Fibroblast of skin of right quadriceps (primary cell): Measurements from ENCODE around the gene GOLGA8F.
"Not testable (repeated sequence)": the region's sequence is repeated elsewhere in the genome, so short reads cannot be mapped to it uniquely, and the experiment has no call there.

Experiments
- DNase-seq: peaks from one replicate; pipeline ENCODE4 v3.0.0-alpha.2; 2013

GOLGA8F gene, protein sequence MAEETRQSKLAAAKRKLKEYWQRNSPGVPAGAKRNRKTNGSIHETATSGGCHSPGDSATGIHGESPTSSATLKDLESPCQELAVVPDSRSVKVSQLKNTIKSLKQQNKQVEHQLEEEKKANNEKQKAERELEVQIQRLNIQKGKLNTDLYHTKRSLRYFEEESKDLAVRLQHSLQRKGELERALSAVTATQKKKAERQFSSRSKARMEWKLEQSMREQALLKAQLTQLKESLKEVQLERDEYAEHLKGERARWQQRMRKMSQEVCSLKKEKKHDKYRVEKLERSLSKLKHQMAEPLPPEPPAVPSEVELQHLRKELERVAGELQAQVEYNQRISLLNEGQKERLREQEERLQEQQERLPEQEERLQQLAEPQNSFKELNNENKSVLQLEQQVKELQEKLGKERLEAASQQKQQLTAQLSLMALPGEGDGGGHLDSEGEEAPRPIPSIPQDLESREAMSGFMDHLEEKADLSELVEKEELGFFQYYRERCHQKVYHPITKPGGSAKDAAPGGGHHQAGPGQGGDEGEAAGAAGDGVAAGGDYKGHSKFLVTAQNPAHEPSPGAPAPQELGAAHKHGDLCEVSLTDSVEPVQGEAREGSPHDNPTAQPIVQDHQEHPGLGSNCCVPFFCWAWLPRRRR

DNA sequence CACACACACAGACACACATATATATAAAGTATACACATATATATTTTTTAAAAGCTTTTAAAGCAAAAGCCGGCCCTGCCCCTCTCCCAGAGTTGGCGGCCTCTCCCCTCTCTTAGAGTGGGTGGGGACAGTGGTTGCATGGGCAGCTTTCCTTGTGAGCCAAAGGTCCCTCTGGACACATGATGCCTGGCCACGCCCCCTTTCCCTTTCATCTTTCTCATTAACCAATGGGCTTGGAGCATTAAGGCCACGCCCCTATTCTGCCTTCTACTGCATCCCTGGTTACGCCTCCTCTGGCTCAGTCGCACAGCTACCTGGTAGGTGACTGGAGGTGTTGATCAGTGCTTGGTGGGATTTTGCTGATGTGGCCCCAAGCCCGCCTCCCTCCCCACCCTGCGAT is at the start of gene GOLGA8F:
GOLGA8F (plus strand) TSS at position 301 of the 400 bp plus-strand sequence; CDS start at position 399, 98 bp downstream.
- not testable (repeated sequence) for DNase-seq

DNA sequence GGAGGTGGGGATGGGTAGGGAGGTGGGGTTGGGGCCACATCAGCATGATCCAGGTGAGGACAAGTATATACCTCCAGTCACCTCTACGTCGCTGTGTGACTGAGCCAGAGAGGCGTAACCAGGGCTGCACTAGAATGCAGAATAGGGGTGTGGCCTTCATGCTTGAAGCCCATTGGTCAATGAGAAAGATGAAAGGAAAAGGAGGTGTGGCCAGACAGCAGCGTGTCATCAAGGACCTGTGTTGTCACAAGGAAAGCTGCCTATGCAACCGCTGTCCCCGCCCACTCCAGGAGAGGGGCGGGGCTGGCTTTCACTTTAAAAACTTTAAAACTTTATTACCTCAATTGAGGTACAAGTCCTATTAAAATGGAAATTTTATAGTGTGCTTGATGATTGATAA is 20.5 kb upstream of the GOLGA8F start, which contains the start of gene GOLGA6L24:
GOLGA6L24 (minus strand) TSS at position 101 of the 400 bp plus-strand sequence; CDS start at position 40, 61 bp downstream.
- DNase-seq, result not testable (repeated sequence)

DNA sequence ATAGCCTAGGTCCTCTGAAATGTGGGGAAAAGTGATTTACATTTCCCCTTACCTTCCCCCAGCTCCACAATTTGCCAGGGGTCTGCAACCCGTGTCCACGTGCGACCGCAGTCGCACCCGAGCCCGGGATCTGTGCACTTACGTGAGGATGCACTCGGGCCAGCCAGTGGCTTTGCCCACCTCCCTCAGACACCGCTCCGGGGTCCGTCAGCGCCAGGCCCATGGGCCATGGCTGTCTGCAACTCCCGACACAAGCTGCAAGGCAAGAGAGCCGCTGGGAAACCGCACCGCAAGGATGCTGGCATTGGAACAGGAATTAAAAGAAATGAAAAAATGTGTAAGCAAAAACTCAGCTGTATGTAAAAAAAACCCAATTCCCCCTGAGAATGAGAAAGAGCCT is 13.0 kb upstream of the GOLGA8F start:
- not testable (repeated sequence) for DNase-seq

DNA sequence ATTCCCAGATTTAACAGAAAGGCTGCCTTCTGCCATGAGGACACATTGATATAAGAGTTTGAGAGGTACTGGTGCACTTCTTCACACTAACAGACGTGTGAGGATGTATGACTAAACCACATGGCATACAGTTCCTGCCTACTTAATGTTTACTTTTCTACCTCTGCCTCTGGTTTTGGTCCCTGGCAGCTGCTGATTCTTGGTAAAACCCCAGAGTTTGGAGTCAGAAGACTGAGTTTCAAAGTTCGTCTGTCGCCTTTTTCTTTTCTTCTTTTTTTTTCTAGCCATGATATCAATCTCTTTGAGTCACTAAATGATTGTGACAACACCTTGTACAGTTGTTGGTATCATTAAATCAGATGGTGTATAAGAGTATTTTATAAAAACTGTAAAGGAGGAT is 1.6 kb downstream of the GOLGA8F start:
- DNase-seq, result not testable (repeated sequence)

DNA sequence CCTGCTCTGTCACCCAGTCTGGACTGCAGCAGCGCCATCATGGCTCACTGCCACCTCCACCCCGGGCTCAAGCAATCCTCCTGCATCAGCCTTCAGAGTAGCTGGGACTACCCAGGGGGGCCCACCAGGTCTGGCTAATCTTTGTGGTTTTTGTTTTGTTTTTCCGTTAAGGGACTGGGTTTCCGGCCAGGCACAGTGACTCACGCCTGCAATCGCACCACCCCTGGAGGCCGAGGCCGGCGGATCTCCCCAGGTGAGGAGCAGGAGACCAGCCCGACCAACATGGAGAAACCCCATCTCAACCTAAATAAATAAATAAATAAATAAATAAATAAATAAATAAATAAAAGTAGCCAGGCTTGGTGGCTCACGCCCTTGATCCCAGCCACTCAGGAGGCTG is 17.6 kb downstream of the GOLGA8F start:
- not testable (repeated sequence) for DNase-seq

DNA sequence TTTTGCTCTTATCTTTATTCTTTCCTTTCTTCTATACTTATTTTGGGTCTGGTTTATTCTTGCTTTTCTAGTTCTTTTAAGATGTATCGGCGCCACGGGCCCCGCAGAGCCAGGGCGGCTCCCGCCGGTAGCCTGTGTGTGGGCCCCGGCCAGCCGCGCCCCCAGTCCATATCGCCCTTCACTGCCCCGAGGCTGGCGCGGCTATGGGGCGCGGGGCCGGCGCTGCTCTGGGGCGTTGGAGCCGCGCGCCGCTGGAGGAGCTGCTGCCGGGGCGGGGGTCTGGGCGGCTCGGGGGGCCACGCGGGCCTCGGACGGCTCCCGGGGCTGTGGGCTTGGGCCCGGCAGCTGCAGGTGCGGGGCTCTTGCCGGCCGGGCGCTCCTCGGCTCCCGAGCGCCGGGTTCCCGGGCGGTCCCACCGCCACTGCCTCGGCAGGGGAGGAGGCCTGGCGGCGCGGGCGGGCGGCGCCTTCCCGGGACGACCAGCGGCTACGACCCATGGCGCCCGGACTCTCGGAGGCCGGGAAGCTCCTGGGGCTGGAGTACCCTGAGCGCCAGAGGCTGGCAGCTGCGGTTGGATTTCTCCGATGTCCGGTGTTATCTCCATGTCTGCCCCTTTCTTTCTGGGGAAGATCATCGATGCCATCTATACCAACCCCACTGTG is 24.4 kb downstream of the GOLGA8F start:
- not testable (repeated sequence) for DNase-seq

DNA sequence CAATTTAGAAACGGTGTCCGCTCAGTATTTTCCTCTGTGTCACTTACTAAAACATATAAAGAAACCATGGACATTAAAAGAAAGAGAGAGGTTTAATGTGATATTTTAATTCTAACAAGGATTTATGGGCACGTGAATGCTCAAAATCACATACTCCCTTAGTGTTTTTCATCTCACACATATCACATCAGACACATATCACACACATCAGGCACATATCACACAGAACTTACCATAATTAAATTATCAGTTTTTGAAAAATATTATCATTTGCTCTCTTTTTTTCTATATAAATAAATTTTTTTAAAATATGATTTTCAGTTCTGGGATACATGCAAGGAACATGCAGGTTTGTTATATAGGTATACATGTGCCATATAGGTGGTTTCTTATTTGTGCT is 42.0 kb downstream of the GOLGA8F start:
- not testable (repeated sequence) for DNase-seq

DNA sequence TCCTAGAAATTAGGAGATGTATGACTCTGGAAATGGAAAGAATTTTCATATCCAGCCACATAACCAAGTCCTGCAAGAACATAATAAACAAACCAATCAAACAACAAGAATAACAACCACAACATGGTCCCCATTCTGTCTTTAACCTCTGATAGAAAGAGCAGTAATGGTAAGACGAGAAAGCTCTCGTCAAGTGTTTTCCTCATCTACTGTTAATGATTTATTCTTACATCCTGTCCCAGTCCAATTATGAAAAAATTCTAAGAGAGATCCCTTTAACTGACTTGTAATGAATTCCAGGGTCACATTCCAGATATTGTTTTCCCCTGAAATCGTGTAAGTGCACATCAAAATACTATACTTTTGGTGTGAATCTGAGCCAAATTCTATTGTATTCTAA is 57.1 kb downstream of the GOLGA8F start:
- not testable (repeated sequence) for DNase-seq
